Osteocyte (in vitro differentiated cells): ENCODE results near the gene MYRIP. TPM values are rescaled to one million over a fixed set of nuclear protein-coding genes. Genes with fewer than 3 reads are reported as not detected.

Experiments
- DNase-seq: peaks from one replicate; pipeline ENCODE4 v3.0.0; 2021; ENCODE audit warnings: mixed read lengths; ENCODE audit not compliant: unreplicated experiment; ENCODE audit errors: extremely low spot score
- H3K27ac Mint-ChIP-seq: one replicate; pipeline ENCODE4 v1.8.0; 2021; ENCODE audit warnings: mild to moderate bottlenecking, mixed read lengths; ENCODE audit not compliant: unreplicated experiment
- H3K27me3 Mint-ChIP-seq: one replicate; pipeline ENCODE4 v1.8.0; 2021; ENCODE audit warnings: mixed read lengths; ENCODE audit not compliant: unreplicated experiment
- H3K36me3 Mint-ChIP-seq: one replicate; pipeline ENCODE4 v1.8.0; 2021; ENCODE audit warnings: mixed read lengths; ENCODE audit not compliant: unreplicated experiment
- H3K4me1 Mint-ChIP-seq: one replicate; pipeline ENCODE4 v1.8.0; 2021; ENCODE audit warnings: mixed read lengths; ENCODE audit not compliant: unreplicated experiment
- H3K4me3 Mint-ChIP-seq: one replicate; pipeline ENCODE4 v1.8.0; 2021; ENCODE audit warnings: mild to moderate bottlenecking, moderate library complexity, mixed read lengths; ENCODE audit not compliant: unreplicated experiment
- H3K9me3 Mint-ChIP-seq: one replicate; pipeline ENCODE4 v1.8.0; 2021; ENCODE audit warnings: mixed read lengths; ENCODE audit not compliant: unreplicated experiment
- total RNA-seq: library from RNA; stranded (reverse); gene quantifications from 2 replicates; pipeline ENCODE4 v1.2.1, GENCODE V29; 2021
- TF ChIP-seq, protein P1 (sequence below): fragments of 200-600 bp; sonication (generic); IDR thresholded peaks from 2 replicates; pipeline ENCODE4 v1.5.0; 2021; ENCODE audit warnings: antibody characterized with exemption, mild to moderate bottlenecking, moderate library complexity

The MYRIP gene
- total RNA-seq, 1 donor from 2014 or later: 0.62 TPM

DNA sequence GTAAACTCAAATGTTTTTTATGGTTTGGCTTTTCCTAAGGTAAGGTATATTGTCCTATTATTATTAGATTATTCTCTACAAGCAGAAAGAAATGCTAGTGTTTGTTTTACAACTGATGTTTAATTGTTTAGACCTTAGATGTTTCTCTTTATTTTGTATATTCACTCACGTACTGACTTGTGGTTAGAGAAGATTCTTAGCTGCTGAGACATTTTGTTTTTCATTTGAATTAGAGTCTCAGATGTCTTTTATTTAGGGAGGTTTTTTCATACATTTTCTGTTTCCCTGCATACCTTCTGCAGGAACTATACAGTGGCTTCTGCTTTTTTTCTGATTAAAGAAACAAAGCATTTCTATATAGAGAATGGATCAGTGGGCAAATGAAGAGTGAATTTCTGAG, 110.9 kb downstream of the MYRIP start:
- Mint-ChIP-seq H3K9me3 (no peaks in the 10 kb centered on the region), H3K27me3 (no peaks in the 10 kb centered on the region), H3K27ac (no peak overlapping the region), H3K36me3 (no peaks in the 10 kb centered on the region), H3K4me3 (no peak overlapping the region), H3K4me1 (peaks cover 11% of the 10 kb centered on the region)
- DNase-seq: no peak
- TF ChIP-seq, protein P1, sequence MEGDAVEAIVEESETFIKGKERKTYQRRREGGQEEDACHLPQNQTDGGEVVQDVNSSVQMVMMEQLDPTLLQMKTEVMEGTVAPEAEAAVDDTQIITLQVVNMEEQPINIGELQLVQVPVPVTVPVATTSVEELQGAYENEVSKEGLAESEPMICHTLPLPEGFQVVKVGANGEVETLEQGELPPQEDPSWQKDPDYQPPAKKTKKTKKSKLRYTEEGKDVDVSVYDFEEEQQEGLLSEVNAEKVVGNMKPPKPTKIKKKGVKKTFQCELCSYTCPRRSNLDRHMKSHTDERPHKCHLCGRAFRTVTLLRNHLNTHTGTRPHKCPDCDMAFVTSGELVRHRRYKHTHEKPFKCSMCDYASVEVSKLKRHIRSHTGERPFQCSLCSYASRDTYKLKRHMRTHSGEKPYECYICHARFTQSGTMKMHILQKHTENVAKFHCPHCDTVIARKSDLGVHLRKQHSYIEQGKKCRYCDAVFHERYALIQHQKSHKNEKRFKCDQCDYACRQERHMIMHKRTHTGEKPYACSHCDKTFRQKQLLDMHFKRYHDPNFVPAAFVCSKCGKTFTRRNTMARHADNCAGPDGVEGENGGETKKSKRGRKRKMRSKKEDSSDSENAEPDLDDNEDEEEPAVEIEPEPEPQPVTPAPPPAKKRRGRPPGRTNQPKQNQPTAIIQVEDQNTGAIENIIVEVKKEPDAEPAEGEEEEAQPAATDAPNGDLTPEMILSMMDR: no peak

DNA sequence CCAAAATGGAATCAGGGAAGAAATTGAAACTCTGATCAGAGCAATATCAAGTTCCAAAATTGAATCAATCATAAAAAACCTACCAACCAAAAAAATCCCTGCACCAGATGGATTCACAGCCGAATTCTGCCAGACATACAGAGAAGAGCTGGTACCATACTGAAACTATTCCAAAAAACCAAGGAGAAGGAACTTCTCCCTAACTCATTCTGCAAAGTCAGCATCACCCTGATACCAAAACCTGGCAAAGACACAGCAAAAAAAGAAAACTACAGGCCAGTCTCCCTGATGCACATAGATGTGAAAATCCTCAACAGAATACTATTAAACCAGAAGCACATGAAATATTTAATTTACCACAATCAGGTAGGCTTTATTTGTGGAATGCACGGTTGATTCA, 118.1 kb downstream of the MYRIP start:
- no peak overlapping the region for H3K4me3 Mint-ChIP-seq
- no peaks in the 10 kb centered on the region for H3K36me3 Mint-ChIP-seq
- H3K4me1 Mint-ChIP-seq: no peaks in the 10 kb centered on the region
- no peak overlapping the region for H3K27ac Mint-ChIP-seq
- peaks cover 8% of the 10 kb centered on the region for H3K9me3 Mint-ChIP-seq
- H3K27me3 Mint-ChIP-seq: peaks cover 13% of the 10 kb centered on the region
- TF ChIP-seq, protein P1: no peak
- DNase-seq: no peak

DNA sequence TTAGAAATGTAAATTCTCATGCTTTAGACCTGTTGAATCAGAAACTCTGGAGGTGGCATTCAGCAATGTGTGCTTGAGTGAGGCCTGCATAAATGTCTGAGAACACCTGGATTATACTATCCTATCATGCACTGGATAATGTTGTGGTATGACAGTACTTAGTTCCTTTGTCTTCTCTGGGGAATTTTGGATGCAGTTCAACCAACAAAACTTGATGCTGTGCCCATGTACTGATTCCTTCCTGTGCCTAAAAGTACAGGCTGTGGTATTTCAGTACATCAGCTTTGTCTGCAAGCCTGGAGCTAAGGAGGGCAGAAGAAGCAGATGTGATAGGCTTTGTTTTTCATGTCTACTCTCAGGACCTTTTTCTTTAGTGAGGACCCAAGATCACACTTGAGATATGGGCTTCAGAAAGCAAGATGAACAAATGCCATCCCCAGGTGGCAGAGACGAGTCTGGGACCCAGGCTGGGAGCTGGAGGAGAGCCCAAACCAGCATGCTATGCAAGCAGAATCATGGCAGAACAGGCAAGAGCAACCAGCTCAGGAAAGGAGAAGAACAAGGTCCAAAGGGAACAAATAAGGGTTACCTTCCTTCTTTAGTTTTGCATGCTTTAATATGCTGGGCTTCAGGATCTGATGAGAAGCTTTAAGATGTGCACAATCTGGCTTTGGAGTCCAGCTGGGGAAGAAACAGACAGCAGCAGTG, 124.7 kb downstream of the MYRIP start:
- DNase-seq: no peak
- no peak overlapping the region for H3K27ac Mint-ChIP-seq
- H3K9me3 Mint-ChIP-seq: no peaks in the 10 kb centered on the region

DNA sequence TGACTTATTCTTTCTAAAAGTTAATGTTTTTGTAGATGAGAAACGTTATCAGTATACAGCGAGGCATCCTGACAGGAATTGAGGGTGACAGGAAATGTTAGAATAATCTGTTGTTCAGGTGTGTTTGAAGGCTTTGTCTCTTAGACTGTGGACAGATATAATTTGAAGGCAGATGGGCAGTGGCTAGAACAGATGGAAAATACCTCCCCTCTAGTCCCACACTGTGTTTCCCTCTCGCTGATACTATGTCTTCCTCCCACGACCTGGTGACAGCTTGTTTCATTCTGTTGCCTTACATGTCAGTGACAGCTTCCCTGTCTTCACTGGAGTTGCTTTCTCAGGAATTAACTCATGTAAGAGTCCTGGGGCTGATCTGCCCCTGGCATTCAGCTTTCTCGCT, 125.3 kb downstream of the MYRIP start:
- H3K27ac Mint-ChIP-seq: no peak overlapping the region
- no peak for DNase-seq
- H3K4me3 Mint-ChIP-seq: no peak overlapping the region
- TF ChIP-seq, protein P1: no peak
- H3K36me3 Mint-ChIP-seq: no peaks in the 10 kb centered on the region
- no peaks in the 10 kb centered on the region for H3K9me3 Mint-ChIP-seq
- H3K27me3 Mint-ChIP-seq: peaks cover 9% of the 10 kb centered on the region
- H3K4me1 Mint-ChIP-seq: no peaks in the 10 kb centered on the region

More for the DNA sequence above, 124.7 kb downstream of the MYRIP start:
- Mint-ChIP-seq H3K4me1 (no peaks in the 10 kb centered on the region), H3K27me3 (peaks cover 9% of the 10 kb centered on the region), H3K36me3 (no peaks in the 10 kb centered on the region), H3K4me3 (no peak overlapping the region)
- TF ChIP-seq, protein P1: no peak

DNA sequence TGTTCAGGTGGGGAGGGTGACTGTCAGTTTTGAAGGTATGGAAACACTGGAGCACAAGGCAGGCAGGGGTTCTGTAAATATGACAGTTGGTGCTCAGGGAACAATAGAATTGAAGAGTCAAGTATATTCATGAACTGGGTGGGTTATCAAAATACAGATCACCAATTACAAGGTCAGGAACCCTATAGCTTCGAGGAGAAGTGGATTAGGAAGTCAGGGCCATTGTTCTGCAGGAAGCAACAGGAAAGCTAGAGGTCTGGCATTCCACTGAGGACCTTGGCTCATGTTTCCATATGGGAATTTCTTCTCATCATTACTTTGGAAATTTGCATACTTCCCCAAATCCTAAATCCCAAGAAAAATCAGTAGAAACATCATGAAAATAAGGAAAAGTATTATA, 125.9 kb downstream of the MYRIP start:
- no peak for DNase-seq
- Mint-ChIP-seq H3K27ac (no peak overlapping the region), H3K4me1 (no peaks in the 10 kb centered on the region), H3K27me3 (peaks cover 7% of the 10 kb centered on the region), H3K36me3 (no peaks in the 10 kb centered on the region), H3K9me3 (no peaks in the 10 kb centered on the region), H3K4me3 (no peak overlapping the region)
- TF ChIP-seq, protein P1: no peak
